Esophagus muscularis mucosa (tissue), 4 donors: ENCODE results near the gene GPC5. TPM values are rescaled to one million over a fixed set of nuclear protein-coding genes. Genes with fewer than 3 reads are reported as not detected.

Experiments used
- DNase-seq: peaks from one replicate; pipeline ENCODE4 v3.0.0-alpha.2; 2017; ENCODE audit errors: extremely low spot score
- H3K27ac ChIP-seq, 4 donors: fragments of 200-600 bp; sonication (generic); replicated peaks in 1 of 4; 1 replicate in 3 of 4; 2 replicates in 1 of 4; pipeline ENCODE4 v1.5.1; 2016 to 2019; ENCODE audit warnings: mild to moderate bottlenecking in 1 of 4
- H3K27me3 ChIP-seq, 4 donors: fragments of 200-600 bp; sonication (generic); one replicate each; pipeline versions ENCODE4 v1.5.1 to v1.6.0; 2016 to 2019
- H3K36me3 ChIP-seq, 4 donors: fragments of 200-600 bp; sonication (generic); one replicate each; pipeline ENCODE4 v1.5.1; 2016 to 2019
- H3K4me1 ChIP-seq, 4 donors: fragments of 200-600 bp; sonication (generic); one replicate each; pipeline ENCODE4 v1.5.1; 2016 to 2019
- H3K4me3 ChIP-seq, 4 donors: fragments of 200-600 bp; sonication (generic); 1 replicate in 2 of 4; 2 replicates in 2 of 4; pipeline ENCODE4 v1.5.1; 2016 to 2019; ENCODE audit warnings: mild to moderate bottlenecking in 4 of 4, moderate library complexity in 1 of 4
- H3K9me3 ChIP-seq, 4 donors: fragments of 200-600 bp; sonication (generic); 1 replicate in 3 of 4; 2 replicates in 1 of 4; pipeline ENCODE4 v1.5.1; 2016 to 2019
- EP300 ChIP-seq: sonication (generic); formaldehyde crosslinking; IDR thresholded peaks from one replicate; pipeline ENCODE4 v1.6.1; 2017; ENCODE audit warnings: antibody characterized with exemption
- POLR2A ChIP-seq: fragments of 450-650 bp; IDR thresholded peaks from one replicate; pipeline ENCODE4 v1.6.1; 2017; ENCODE audit warnings: antibody characterized with exemption, moderate library complexity, mild to moderate bottlenecking, low read depth
- POLR2AphosphoS5 ChIP-seq, 2 donors: sonication (generic); formaldehyde crosslinking; IDR thresholded peaks; one replicate each; pipeline ENCODE4 v1.6.1; 2017; ENCODE audit warnings: antibody characterized with exemption in 2 of 2
- WGBS: methylation state at CpG from one replicate; pipeline ENCODE4 v1.1.5; 2018; 5-methylcytosine and 5-hydroxymethylcytosine counted together
- intact Hi-C: fragments of 100-400 bp; cut with DNase I; formaldehyde crosslinking; loops from one replicate; pipeline ENCODE4 v1.15.1; 2023
- total RNA-seq, 4 donors: library from RNA; depleted of rRNA; stranded (reverse); fragments of >200 nt; gene quantifications; one replicate each; pipeline versions ENCODE4 v1.1.0 to v1.2.1, GENCODE V29; 2016
- TF ChIP-seq, protein P1 (sequence below), 3 experiments: fragments of 200-600 bp in 2 of 3; fragments of 450-650 bp in 1 of 3; sonication (generic) in 2 of 3; IDR thresholded peaks; one replicate each; pipeline ENCODE4 v1.5.1; 2017 to 2019; ENCODE audit warnings: antibody characterized with exemption in 3 of 3, mild to moderate bottlenecking in 2 of 3, moderate library complexity in 1 of 3

The GPC5 gene
- total RNA-seq, 4 donors from 2014 or later = 0.13 to 0.42 (median 0.33) TPM; not detected in 1

DNA sequence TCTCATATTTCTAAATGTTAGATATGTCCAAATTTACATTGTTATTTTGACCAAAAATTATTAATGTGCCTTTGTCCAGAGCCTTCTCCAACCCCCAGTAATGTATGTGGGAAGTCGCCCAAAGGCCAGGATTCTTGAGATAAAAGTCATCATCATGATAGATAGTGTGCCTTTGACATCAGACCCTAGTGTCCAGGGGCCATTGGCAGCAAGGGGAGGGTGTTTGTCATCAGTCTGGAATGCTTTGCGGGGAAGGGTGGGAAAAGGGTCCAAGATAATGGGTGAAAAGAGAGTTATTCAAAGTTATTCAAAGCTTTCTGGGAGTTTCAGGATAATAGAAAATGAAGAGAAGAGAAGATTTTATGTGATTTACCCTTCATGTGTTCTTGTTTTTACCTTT is 918.6 kb downstream of the GPC5 start:
- Histone ChIP-seq H3K27me3 (no peaks in the 10 kb centered on the region), H3K27ac (no peak overlapping the region), H3K9me3 (no peaks in the 10 kb centered on the region), H3K4me3 (no peak overlapping the region), H3K4me1 (no peaks in the 10 kb centered on the region), H3K36me3 (no peaks in the 10 kb centered on the region)
- WGBS = 39% methylated on average over 2 of the region's 2 CpGs
- TF ChIP-seq EP300 (no peak), POLR2A (no peak), POLR2AphosphoS5 (IDR thresholded peaks at IDR 0.05) (no peak)
- TF ChIP-seq, protein P1, sequence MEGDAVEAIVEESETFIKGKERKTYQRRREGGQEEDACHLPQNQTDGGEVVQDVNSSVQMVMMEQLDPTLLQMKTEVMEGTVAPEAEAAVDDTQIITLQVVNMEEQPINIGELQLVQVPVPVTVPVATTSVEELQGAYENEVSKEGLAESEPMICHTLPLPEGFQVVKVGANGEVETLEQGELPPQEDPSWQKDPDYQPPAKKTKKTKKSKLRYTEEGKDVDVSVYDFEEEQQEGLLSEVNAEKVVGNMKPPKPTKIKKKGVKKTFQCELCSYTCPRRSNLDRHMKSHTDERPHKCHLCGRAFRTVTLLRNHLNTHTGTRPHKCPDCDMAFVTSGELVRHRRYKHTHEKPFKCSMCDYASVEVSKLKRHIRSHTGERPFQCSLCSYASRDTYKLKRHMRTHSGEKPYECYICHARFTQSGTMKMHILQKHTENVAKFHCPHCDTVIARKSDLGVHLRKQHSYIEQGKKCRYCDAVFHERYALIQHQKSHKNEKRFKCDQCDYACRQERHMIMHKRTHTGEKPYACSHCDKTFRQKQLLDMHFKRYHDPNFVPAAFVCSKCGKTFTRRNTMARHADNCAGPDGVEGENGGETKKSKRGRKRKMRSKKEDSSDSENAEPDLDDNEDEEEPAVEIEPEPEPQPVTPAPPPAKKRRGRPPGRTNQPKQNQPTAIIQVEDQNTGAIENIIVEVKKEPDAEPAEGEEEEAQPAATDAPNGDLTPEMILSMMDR (IDR thresholded peaks at IDR 0.05) = no peak
- intact Hi-C loops = no loop called here
- no peak for DNase-seq

DNA sequence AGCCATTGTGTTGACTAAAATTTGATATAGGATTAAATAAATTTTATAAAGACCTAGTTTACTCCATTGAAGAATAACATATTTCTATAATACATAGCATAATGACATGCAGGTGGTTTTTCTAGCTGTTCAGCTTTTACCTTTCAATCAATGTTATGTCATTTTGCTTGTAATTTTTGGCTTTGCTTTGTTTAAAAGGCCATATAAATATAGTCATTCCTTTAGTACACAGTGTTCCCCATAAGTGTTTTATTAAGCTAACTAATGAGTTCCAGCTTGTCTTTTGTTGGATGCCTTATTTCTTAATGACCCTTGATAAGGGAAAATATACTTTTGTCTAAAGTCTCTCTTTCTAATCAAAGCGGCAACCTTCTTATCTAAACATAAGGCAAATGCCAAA is 921.9 kb downstream of the GPC5 start:
- Histone ChIP-seq H3K9me3 (no peaks in the 10 kb centered on the region), H3K4me1 (no peaks in the 10 kb centered on the region), H3K36me3 (no peaks in the 10 kb centered on the region), H3K27me3 (no peaks in the 10 kb centered on the region), H3K4me3 (no peak overlapping the region), H3K27ac (no peak overlapping the region)
- intact Hi-C loops = no loop called here
- TF ChIP-seq EP300 = no peak
- TF ChIP-seq, protein P1 (IDR thresholded peaks at IDR 0.05) = no peak
- TF ChIP-seq POLR2A = no peak
- TF ChIP-seq POLR2AphosphoS5 (IDR thresholded peaks at IDR 0.05) = no peak
- 43% methylated on average over 1 of the region's 1 CpG for WGBS
- no peak for DNase-seq

DNA sequence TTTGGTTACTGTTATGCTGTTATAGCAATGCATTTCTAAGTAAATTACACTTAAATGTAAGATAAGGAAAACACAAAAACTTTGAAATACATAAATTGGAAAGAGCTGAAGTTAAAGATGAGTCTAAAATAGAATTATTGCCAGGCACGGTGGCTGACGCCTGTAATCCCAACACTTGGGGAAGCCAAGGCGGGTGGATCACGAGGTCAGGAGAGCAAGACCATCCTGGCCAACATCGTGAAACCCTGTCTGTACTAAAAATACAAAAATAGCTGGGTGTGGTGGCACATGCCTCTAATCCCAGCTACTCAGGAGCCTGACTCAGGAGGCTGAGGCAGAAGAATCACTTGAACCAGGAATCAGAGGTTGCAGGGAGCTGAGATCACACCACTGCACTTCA is 922.8 kb downstream of the GPC5 start:
- TF ChIP-seq, protein P1 (IDR thresholded peaks at IDR 0.05) = no peak
- TF ChIP-seq EP300 (no peak), POLR2AphosphoS5 (IDR thresholded peaks at IDR 0.05) (no peak), POLR2A (no peak)
- Histone ChIP-seq H3K4me1 (no peaks in the 10 kb centered on the region), H3K27me3 (no peaks in the 10 kb centered on the region), H3K9me3 (no peaks in the 10 kb centered on the region), H3K36me3 (no peaks in the 10 kb centered on the region), H3K4me3 (no peak overlapping the region), H3K27ac (no peak overlapping the region)
- no peak for DNase-seq
- intact Hi-C loops = no loop called here
- 70% methylated on average over 5 of the region's 5 CpGs for WGBS

DNA sequence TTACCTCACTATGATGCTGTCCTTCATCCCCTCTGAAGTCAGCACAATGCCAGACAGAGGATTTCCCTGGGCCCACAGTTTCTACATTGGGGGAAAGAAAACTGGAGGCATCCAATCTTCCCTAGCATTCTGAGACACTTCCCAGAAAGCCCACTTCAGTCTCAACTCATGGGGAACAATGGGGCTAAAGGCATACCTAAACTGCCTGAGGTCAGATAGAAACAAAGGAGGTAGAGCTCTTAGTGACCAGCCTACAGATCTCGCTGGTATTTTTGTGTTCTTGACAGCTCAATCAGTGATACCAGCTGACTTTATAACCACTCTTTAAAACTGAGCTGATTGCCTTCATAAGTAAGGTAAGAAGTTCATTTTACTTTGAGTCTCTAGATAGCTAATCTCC is 947.2 kb downstream of the GPC5 start:
- Histone ChIP-seq H3K27me3 (no peaks in the 10 kb centered on the region), H3K9me3 (no peaks in the 10 kb centered on the region), H3K27ac (no peak overlapping the region), H3K4me3 (no peak overlapping the region), H3K4me1 (no peaks in the 10 kb centered on the region), H3K36me3 (no peaks in the 10 kb centered on the region)
- DNase-seq = no peak
- intact Hi-C loops = no loop called here
- WGBS = 83% methylated on average over 1 of the region's 1 CpG
- TF ChIP-seq, protein P1 (IDR thresholded peaks at IDR 0.05) = no peak
- TF ChIP-seq POLR2AphosphoS5 (IDR thresholded peaks at IDR 0.05) (no peak), EP300 (no peak), POLR2A (no peak)

DNA sequence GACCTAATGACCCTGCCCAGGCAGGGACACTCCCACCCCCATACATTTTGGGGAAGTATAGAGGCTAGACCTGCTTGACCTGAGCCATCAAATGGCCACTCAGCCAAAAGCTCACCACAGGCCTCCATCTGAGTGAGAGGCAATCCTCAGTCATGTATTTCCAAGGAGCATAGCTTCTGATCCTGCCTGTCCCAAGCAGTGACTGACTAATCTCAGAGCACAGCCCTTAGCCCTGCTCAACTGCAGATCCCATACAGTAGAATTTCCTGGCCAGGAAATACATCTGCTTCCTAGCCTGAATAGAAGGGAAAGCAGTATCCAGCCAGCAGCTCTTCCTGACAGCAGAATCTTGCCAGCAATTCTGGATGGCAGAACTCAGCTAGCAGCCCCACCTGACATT is 947.6 kb downstream of the GPC5 start:
- Histone ChIP-seq H3K36me3 (no peaks in the 10 kb centered on the region), H3K9me3 (no peaks in the 10 kb centered on the region), H3K4me1 (no peaks in the 10 kb centered on the region), H3K4me3 (no peak overlapping the region), H3K27me3 (no peaks in the 10 kb centered on the region), H3K27ac (no peak overlapping the region)
- TF ChIP-seq POLR2AphosphoS5 (IDR thresholded peaks at IDR 0.05) (no peak), POLR2A (no peak), EP300 (no peak)
- TF ChIP-seq, protein P1 (IDR thresholded peaks at IDR 0.05) = no peak
- intact Hi-C loops = no loop called here
- DNase-seq = no peak
